ENCODE measurements around the gene PLCL1. TPM values are rescaled to one million over a fixed set of nuclear protein-coding genes. Genes with fewer than 3 reads are reported as not detected.

PLCL1 gene
- total RNA-seq, 1 donor from 2014 or later, result 7.7 TPM

GRCh38 chr2:197858607-197859140 is 54.3 kb downstream of the PLCL1 start:
- no peak for TF ChIP-seq CTCF (IDR thresholded peaks at IDR 0.05)
- Histone ChIP-seq H3K27me3 (no peaks in the 10 kb centered on the region), H3K9me3 (peaks cover 6% of the 10 kb centered on the region), H3K4me3 (no peak overlapping the region), H3K4me1 (no peaks in the 10 kb centered on the region), H3K36me3 (no peaks in the 10 kb centered on the region), H3K27ac (no peak overlapping the region)
- no peak for DNase-seq
- intact Hi-C loops (cut with DNase I), result no loop called here
- ATAC-seq, result no peak

DNA sequence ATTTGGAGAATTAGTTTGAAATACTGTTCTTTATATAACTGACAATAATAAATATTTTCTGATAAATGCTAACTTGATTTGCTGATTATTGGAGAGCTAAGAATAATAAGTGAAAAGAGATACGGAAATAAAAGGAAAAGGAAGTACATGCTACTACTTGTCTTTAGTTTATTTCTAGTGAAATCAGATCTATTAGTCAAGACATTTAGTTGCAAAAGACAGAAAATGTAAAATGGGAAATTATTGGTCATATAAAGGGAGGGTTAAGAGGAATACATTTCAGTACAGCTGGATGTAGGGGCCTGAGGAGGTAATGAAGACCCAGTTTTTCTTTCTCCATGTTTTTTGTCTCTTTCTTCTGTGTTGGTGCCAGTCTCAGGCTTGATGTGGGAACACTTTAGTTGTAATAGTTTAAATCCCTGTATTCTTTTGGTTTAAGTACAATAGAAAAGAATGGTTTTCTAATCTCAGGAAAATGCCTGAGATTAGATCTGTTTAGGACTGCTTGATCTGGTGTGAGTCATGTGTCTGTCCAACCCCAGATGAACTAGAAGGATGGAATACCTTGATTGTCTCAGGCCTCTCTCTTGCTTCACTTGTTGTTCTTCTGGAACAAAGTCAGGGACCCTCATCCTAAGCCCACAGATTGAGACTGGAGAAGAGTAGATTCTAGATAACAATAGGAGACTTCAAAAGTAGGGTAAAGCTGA is 58.0 kb downstream of the PLCL1 start:
- no peak for ATAC-seq
- H3K27ac ChIP-seq, result no peak overlapping the region
- peaks cover 6% of the 10 kb centered on the region for H3K9me3 ChIP-seq
- no peak overlapping the region for H3K4me3 ChIP-seq
- no peaks in the 10 kb centered on the region for H3K27me3 ChIP-seq
- TF ChIP-seq CTCF (IDR thresholded peaks at IDR 0.05), result no peak
- no peak for DNase-seq
- no peaks in the 10 kb centered on the region for H3K4me1 ChIP-seq
- H3K36me3 ChIP-seq, result no peaks in the 10 kb centered on the region
- intact Hi-C loops (cut with DNase I), result no loop called here

DNA sequence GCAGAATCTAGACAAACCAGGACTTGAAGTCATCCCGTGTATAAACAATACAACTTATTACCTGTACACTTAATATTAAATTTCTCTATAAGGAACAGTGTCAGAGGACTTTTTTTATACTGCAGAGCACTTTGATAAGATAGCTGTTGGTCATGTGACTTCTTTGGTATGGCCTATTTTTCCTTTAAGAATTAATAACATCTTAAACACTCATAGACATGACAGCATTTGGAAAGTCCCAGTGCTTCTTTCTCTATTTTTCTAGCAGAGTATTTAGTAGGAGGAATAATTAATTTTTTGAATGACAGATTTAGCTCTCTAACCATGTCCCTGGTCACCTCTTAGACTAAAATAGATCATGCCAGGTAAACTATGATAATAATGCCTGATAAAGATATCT is 59.4 kb downstream of the PLCL1 start:
- H3K27ac ChIP-seq, result no peak overlapping the region
- DNase-seq, result no peak
- H3K4me1 ChIP-seq, result no peaks in the 10 kb centered on the region
- TF ChIP-seq CTCF (IDR thresholded peaks at IDR 0.05), result no peak
- H3K27me3 ChIP-seq, result no peaks in the 10 kb centered on the region
- no peaks in the 10 kb centered on the region for H3K36me3 ChIP-seq
- ATAC-seq, result no peak
- H3K4me3 ChIP-seq, result no peak overlapping the region
- peaks cover 2% of the 10 kb centered on the region for H3K9me3 ChIP-seq
- intact Hi-C loops (cut with DNase I), result no loop called here

DNA sequence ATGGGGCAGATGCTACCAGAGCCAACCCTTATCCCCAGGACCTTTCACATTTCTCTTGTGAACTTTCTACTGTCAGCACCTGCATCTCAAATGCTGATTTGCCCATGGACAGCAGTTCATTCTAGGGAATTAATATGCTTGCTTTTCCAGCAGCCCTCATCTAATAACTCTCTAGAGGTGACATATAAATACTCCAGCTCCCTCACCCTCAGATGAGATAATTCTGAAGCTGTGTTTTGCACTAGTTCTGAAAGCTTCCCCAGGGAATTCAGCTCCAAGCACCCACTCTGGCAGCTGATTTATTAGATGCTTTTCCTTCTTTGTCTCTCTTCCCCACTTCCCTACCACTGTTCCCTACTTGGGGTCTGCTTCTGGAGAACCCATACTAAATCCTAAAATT is 62.1 kb downstream of the PLCL1 start:
- no peak for TF ChIP-seq CTCF (IDR thresholded peaks at IDR 0.05)
- Histone ChIP-seq H3K27ac (no peak overlapping the region), H3K27me3 (no peaks in the 10 kb centered on the region), H3K36me3 (no peaks in the 10 kb centered on the region), H3K9me3 (no peaks in the 10 kb centered on the region), H3K4me3 (no peak overlapping the region), H3K4me1 (no peaks in the 10 kb centered on the region)
- DNase-seq (no peak), ATAC-seq (no peak)
- intact Hi-C loops (cut with DNase I), result no loop called here

DNA sequence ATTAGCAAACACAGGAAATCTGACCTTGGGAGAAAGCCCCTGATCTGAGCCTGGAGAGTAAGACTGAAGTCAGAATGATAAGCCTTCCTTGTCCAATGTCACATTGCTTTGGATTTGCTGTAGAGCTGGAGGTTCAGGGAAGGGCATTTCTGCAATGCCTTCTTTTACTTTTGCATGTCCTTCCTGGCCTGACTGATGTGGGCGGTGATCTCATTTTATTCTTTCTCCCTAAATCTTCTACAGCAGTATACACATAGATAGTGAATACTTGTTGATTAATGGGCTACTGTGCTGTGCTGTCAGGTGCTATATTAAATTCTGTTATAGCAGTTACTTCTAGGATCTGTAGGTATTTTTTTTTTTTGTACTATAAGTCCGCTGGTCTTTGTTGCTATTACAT is 62.6 kb downstream of the PLCL1 start:
- DNase-seq (no peak), ATAC-seq (no peak)
- no peak for TF ChIP-seq CTCF (IDR thresholded peaks at IDR 0.05)
- Histone ChIP-seq H3K36me3 (no peaks in the 10 kb centered on the region), H3K27ac (no peak overlapping the region), H3K4me3 (no peak overlapping the region), H3K4me1 (no peaks in the 10 kb centered on the region), H3K27me3 (no peaks in the 10 kb centered on the region), H3K9me3 (no peaks in the 10 kb centered on the region)
- intact Hi-C loops (cut with DNase I), result no loop called here

Data from upper lobe of right lung (tissue), 1 donor.